Activated T-cell treated with anti-CD3 and anti-CD28 coated beads for 4 hours (primary cell): ENCODE results near the gene NFS1.
"Not testable (repeated sequence)": the region's sequence is repeated elsewhere in the genome, so short reads cannot be mapped to it uniquely, and the experiment has no call there.

ENCODE experiments used
- DNase-seq: peaks from one replicate; pipeline ENCODE4 v3.0.0-alpha.2; 2020

The NFS1 gene

GRCh38 chr20:35706591-35707529 lies 7.7 kb upstream of the NFS1 start:
- DNase-seq: not testable (repeated sequence)

GRCh38 chr20:35705894-35706293 lies 6.7 kb upstream of the NFS1 start:
- DNase-seq: not testable (repeated sequence)

GRCh38 chr20:35704514-35705261 lies 5.5 kb upstream of the NFS1 start:
- no peak for DNase-seq

- no peak for DNase-seq
Observed at GRCh38 chr20:35702824-35703695, 3.9 kb upstream of the NFS1 start.

- DNase-seq: no peak
Observed at GRCh38 chr20:35702051-35702823, 3.1 kb upstream of the NFS1 start.

GRCh38 chr20:35700625-35701148 lies 1.5 kb upstream of the NFS1 start:
- DNase-seq: no peak

- no peak for DNase-seq
Observed at GRCh38 chr20:35699957-35700624, 939 bp upstream of the NFS1 start.

- peak; percentile 8 for DNase-seq
Observed at GRCh38 chr20:35698298-35699126, 640 bp downstream of the NFS1 start.

- DNase-seq: no peak
Observed at GRCh38 chr20:35697696-35698297, 1.4 kb downstream of the NFS1 start.

GRCh38 chr20:35695978-35696377 lies 3.2 kb downstream of the NFS1 start:
- no peak for DNase-seq

- DNase-seq: no peak
Observed at GRCh38 chr20:35695245-35695749, 3.9 kb downstream of the NFS1 start.

GRCh38 chr20:35690265-35690664 lies 8.9 kb downstream of the NFS1 start:
- no peak for DNase-seq

- not testable (repeated sequence) for DNase-seq
Observed at GRCh38 chr20:35686872-35687271, 12.3 kb downstream of the NFS1 start.

GRCh38 chr20:35685368-35685767 lies 13.8 kb downstream of the NFS1 start:
- not testable (repeated sequence) for DNase-seq

GRCh38 chr20:35681960-35682359 lies 17.2 kb downstream of the NFS1 start:
- DNase-seq: no peak

GRCh38 chr20:35680452-35681183 lies 18.5 kb downstream of the NFS1 start:
- no peak for DNase-seq

GRCh38 chr20:35674921-35675320 lies 24.2 kb downstream of the NFS1 start:
- no peak for DNase-seq

- no peak for DNase-seq
Observed at GRCh38 chr20:35673884-35674283, 25.3 kb downstream of the NFS1 start.

GRCh38 chr20:35669681-35670080 lies 29.5 kb downstream of the NFS1 start:
- no peak for DNase-seq
